Mesenchymal stem cell (in vitro differentiated cells and primary cell): ENCODE data around the gene PCDH11Y.
"Not testable (repeated sequence)": the region's sequence is repeated elsewhere in the genome, so short reads cannot be mapped to it uniquely, and the experiment has no call there.

Experiments
- DNase-seq: peaks from one replicate; pipeline ENCODE4 v3.0.0-alpha.2; 2013
- H2AFZ ChIP-seq: one replicate; pipeline ENCODE4 v1.6.1; 2013; ENCODE audit warnings: low read depth, mild to moderate bottlenecking, control low read depth, inconsistent platforms, low read length, moderate library complexity
- H2AK5ac ChIP-seq: 2 replicates; pipeline ENCODE4 v1.6.1; 2013; ENCODE audit warnings: low read length, moderate library complexity, mild to moderate bottlenecking, inconsistent platforms; ENCODE audit not compliant: severe bottlenecking
- H2BK120ac ChIP-seq: one replicate; pipeline ENCODE4 v1.6.1; 2013; ENCODE audit warnings: low read depth, mild to moderate bottlenecking, inconsistent platforms, low read length, moderate library complexity
- H2BK12ac ChIP-seq, 2 experiments: one replicate each; pipeline ENCODE4 v1.6.1; 2013; ENCODE audit warnings: inconsistent platforms in 2 of 2, low read length in 2 of 2, mild to moderate bottlenecking in 2 of 2, moderate library complexity in 2 of 2, control low read depth in 1 of 2
- H2BK15ac ChIP-seq: one replicate; pipeline ENCODE4 v1.6.1; 2013; ENCODE audit warnings: mild to moderate bottlenecking, low read depth, inconsistent platforms; ENCODE audit not compliant: poor library complexity, severe bottlenecking
- H2BK5ac ChIP-seq: 2 replicates; pipeline ENCODE4 v1.6.1; 2013; ENCODE audit warnings: low read depth, mild to moderate bottlenecking, low read length, control low read depth, inconsistent platforms; ENCODE audit not compliant: poor library complexity, severe bottlenecking
- H3K14ac ChIP-seq, 2 experiments: one replicate each; pipeline ENCODE4 v1.6.1; 2013; ENCODE audit warnings: inconsistent platforms in 2 of 2, low read length in 2 of 2, control low read depth in 1 of 2, mild to moderate bottlenecking in 1 of 2, moderate library complexity in 1 of 2
- H3K18ac ChIP-seq, 2 experiments: one replicate each; pipeline ENCODE4 v1.6.1; 2013; ENCODE audit warnings: inconsistent platforms in 2 of 2, low read length in 2 of 2, control low read depth in 1 of 2, low read depth in 1 of 2, mild to moderate bottlenecking in 1 of 2
- H3K23ac ChIP-seq, 2 experiments: one replicate each; pipeline ENCODE4 v1.6.1; 2013; ENCODE audit warnings: inconsistent platforms in 2 of 2, low read length in 2 of 2, mild to moderate bottlenecking in 2 of 2, moderate library complexity in 2 of 2, control low read depth in 1 of 2
- H3K27ac ChIP-seq: 2 replicates; pipeline ENCODE4 v1.5.1; 2013; ENCODE audit warnings: mild to moderate bottlenecking, moderate library complexity, low read length, control low read depth, inconsistent platforms; ENCODE audit not compliant: poor library complexity, severe bottlenecking
- H3K27me3 ChIP-seq, 2 experiments: 2 replicates each; pipeline versions ENCODE4 v1.6.1 to v1.7.0; 2013; ENCODE audit warnings: low read length in 2 of 2, mild to moderate bottlenecking in 2 of 2, moderate library complexity in 2 of 2, control low read depth in 1 of 2, inconsistent platforms in 1 of 2; ENCODE audit not compliant: control insufficient read depth in 1 of 2, insufficient read depth in 1 of 2
- H3K36me3 ChIP-seq, 2 experiments: 2 replicates each; pipeline versions ENCODE4 v1.6.1 to v1.7.0; 2013; ENCODE audit warnings: low read length in 2 of 2, control low read depth in 1 of 2, inconsistent platforms in 1 of 2, low read depth in 1 of 2, mild to moderate bottlenecking in 1 of 2; ENCODE audit not compliant: insufficient read depth in 2 of 2, control insufficient read depth in 1 of 2
- H3K4ac ChIP-seq, 2 experiments: one replicate each; pipeline ENCODE4 v1.6.1; 2013; ENCODE audit warnings: inconsistent platforms in 2 of 2, low read length in 2 of 2, mild to moderate bottlenecking in 2 of 2, moderate library complexity in 2 of 2, control low read depth in 1 of 2, low read depth in 1 of 2
- H3K4me1 ChIP-seq: 2 replicates; pipeline ENCODE4 v1.6.1; 2013; ENCODE audit warnings: low read depth, low read length, control low read depth; ENCODE audit not compliant: control insufficient read depth, insufficient read depth
- H3K4me2 ChIP-seq: 2 replicates; pipeline ENCODE4 v1.6.1; 2013; ENCODE audit warnings: low read length, mild to moderate bottlenecking, inconsistent platforms; ENCODE audit not compliant: poor library complexity, severe bottlenecking
- H3K4me3 ChIP-seq, 2 experiments: 2 replicates each; pipeline versions ENCODE4 v1.5.1 to v1.7.0; 2013; ENCODE audit warnings: low read length in 2 of 2, mild to moderate bottlenecking in 2 of 2, control low read depth in 1 of 2, low read depth in 1 of 2; ENCODE audit not compliant: insufficient read depth in 1 of 2
- H3K79me1 ChIP-seq: replicated peaks from 2 replicates; pipeline ENCODE4 v1.6.1; 2013; ENCODE audit warnings: mild to moderate bottlenecking, control low read depth, low read length, inconsistent platforms; ENCODE audit not compliant: poor library complexity, severe bottlenecking
- H3K9ac ChIP-seq: 2 replicates; pipeline ENCODE4 v1.7.0; 2013; ENCODE audit warnings: mild to moderate bottlenecking, low read length, moderate library complexity
- H3K9me3 ChIP-seq: 2 replicates; pipeline ENCODE4 v1.7.0; 2013; ENCODE audit warnings: mild to moderate bottlenecking, low read length; ENCODE audit not compliant: control insufficient read depth
- H4K8ac ChIP-seq: one replicate; pipeline ENCODE4 v1.6.1; 2013; ENCODE audit warnings: inconsistent platforms, mild to moderate bottlenecking, low read length, moderate library complexity
- H4K91ac ChIP-seq: one replicate; pipeline ENCODE4 v1.6.1; 2013; ENCODE audit warnings: mild to moderate bottlenecking, low read length, inconsistent platforms
- WGBS: methylation state at CpG from one replicate; pipeline ENCODE4 v1.1.7; 2013; ENCODE audit warnings: mixed read lengths; 5-methylcytosine and 5-hydroxymethylcytosine counted together

The PCDH11Y gene

GRCh38 chrY:5215116-5215515 lies 215.0 kb downstream of the PCDH11Y start:
- H3K18ac ChIP-seq, H3K4me2 ChIP-seq, H3K79me1 ChIP-seq, H3K9ac ChIP-seq, H3K4me3 ChIP-seq, H4K8ac ChIP-seq, H3K23ac ChIP-seq, H2BK12ac ChIP-seq, H2BK120ac ChIP-seq, H3K4me1 ChIP-seq, H3K27ac ChIP-seq, H4K91ac ChIP-seq, H2AFZ ChIP-seq, H3K4ac ChIP-seq, DNase-seq, H3K14ac ChIP-seq, H3K27me3 ChIP-seq, H2AK5ac ChIP-seq, H3K36me3 ChIP-seq, H2BK5ac ChIP-seq, H3K9me3 ChIP-seq, H2BK15ac ChIP-seq: not testable (repeated sequence)
- WGBS: no CpG with 5 or more reads among the region's 2 CpGs

GRCh38 chrY:5324931-5325330 lies 324.8 kb downstream of the PCDH11Y start:
- not testable (repeated sequence) for H3K4me1 ChIP-seq, H2AK5ac ChIP-seq, H3K9me3 ChIP-seq, H2BK120ac ChIP-seq, H2BK5ac ChIP-seq, H3K27me3 ChIP-seq, H2AFZ ChIP-seq, H3K27ac ChIP-seq, H2BK15ac ChIP-seq, H3K4ac ChIP-seq, H3K18ac ChIP-seq, H2BK12ac ChIP-seq, H3K79me1 ChIP-seq, H3K4me3 ChIP-seq, DNase-seq, H4K91ac ChIP-seq, H3K23ac ChIP-seq, H4K8ac ChIP-seq, H3K9ac ChIP-seq, H3K4me2 ChIP-seq, H3K14ac ChIP-seq, H3K36me3 ChIP-seq
- 91% methylated on average over 4 of the region's 7 CpGs for WGBS

GRCh38 chrY:5342220-5342619 lies 342.1 kb downstream of the PCDH11Y start:
- not testable (repeated sequence) for H2BK5ac ChIP-seq, H3K23ac ChIP-seq, H3K9ac ChIP-seq, H2BK12ac ChIP-seq, H3K9me3 ChIP-seq, H3K4me3 ChIP-seq, H3K4ac ChIP-seq, H3K14ac ChIP-seq, H4K8ac ChIP-seq, H2AK5ac ChIP-seq, H3K27ac ChIP-seq, H2AFZ ChIP-seq, H3K4me1 ChIP-seq, DNase-seq, H3K4me2 ChIP-seq, H3K36me3 ChIP-seq, H3K79me1 ChIP-seq, H4K91ac ChIP-seq, H2BK120ac ChIP-seq, H3K27me3 ChIP-seq, H2BK15ac ChIP-seq, H3K18ac ChIP-seq
- WGBS: no CpG with 5 or more reads among the region's 3 CpGs

GRCh38 chrY:5543705-5544104 lies 543.6 kb downstream of the PCDH11Y start:
- H3K4me1 ChIP-seq, H2BK120ac ChIP-seq: not testable (repeated sequence)

More at GRCh38 chrY:5543705-5544104, 543.6 kb downstream of the PCDH11Y start:
- H4K91ac ChIP-seq, H2BK5ac ChIP-seq, H3K23ac ChIP-seq, H3K4me3 ChIP-seq, H4K8ac ChIP-seq, H3K79me1 ChIP-seq, DNase-seq, H2AFZ ChIP-seq, H3K14ac ChIP-seq, H3K4ac ChIP-seq, H2AK5ac ChIP-seq, H2BK12ac ChIP-seq, H3K4me2 ChIP-seq, H3K27ac ChIP-seq, H3K27me3 ChIP-seq, H2BK15ac ChIP-seq, H3K36me3 ChIP-seq, H3K9me3 ChIP-seq, H3K9ac ChIP-seq, H3K18ac ChIP-seq: not testable (repeated sequence)
